ENCODE data around the gene DPP3. TPM values are rescaled to one million over a fixed set of nuclear protein-coding genes. Genes with fewer than 3 reads are reported as not detected.
A peak's percentile ranks its signal among the peaks of the same experiment; 100 is the strongest.

The DPP3 gene
- total and polyA plus RNA-seq, 7 experiments from 2014 or later, result 15.8 to 75.7 (median 19.4) TPM

GRCh38 chr11:66466225-66467033 is 13.8 kb upstream of the DPP3 start, which contains the start of gene PELI3:
PELI3 (plus strand) TSS chr11:66466905; CDS start chr11:66468129, 1,224 bp downstream.
- CTCF ChIA-PET, result interaction anchor here (0.6 to 1.3 kb wide), 4 partner anchors 13 to 155 kb away, joined by 3 to 6 read pairs (median 4); partner anchors contain the start of genes DPP3 and MRPL11

GRCh38 chr11:66467034-66467659 is 13.1 kb upstream of the DPP3 start:
- POLR2A ChIA-PET, result interaction anchor here (0.7 to 4.0 kb wide), 9 partner anchors 12 to 210 kb away, joined by 3 to 42 read pairs (median 4); partner anchors contain the start of genes ACTN3, DPP3, MRPL11 and RBM14
- Histone ChIP-seq H3K4me3 (ENCODE audit: low read length) (peak overlapping the region; percentile 78), H3K36me3 (ENCODE audit: control insufficient read depth in 2 of 3, insufficient read depth in 3 of 3, low read length in 3 of 3) (peaks cover 0 to 2% (median 0%) of the 10 kb centered on the region in 3 experiments), H3K27me3 (ENCODE audit: control insufficient read depth in 2 of 2, insufficient read depth in 2 of 2, low read length in 2 of 2) (no peaks in the 10 kb centered on the region), H3K9me3 (ENCODE audit: control insufficient read depth in 2 of 3, low read length in 3 of 3) (no peaks in the 10 kb centered on the region), H3K27ac (ENCODE audit: low read depth, low read length) (peak overlapping the region; percentile 87), H3K4me1 (ENCODE audit: control insufficient read depth in 2 of 2, insufficient read depth in 2 of 2, low read length in 2 of 2) (peaks cover 8 to 10% of the 10 kb centered on the region in 2 donors)
- ATAC-seq (peak; percentile 53), DNase-seq (no peak)
- intact Hi-C loops (cut with micrococcal nuclease), result loop anchor here (2.0 to 5.0 kb wide), 4 partner anchors 75 to 1340 kb away; partner anchors contain the start of genes PC (in 1 of the 2) and RCE1 (in 1 of the 2)
- CTCF ChIA-PET, result interaction anchor here (0.6 to 1.4 kb wide), 5 partner anchors 13 to 156 kb away, joined by 3 to 6 read pairs (median 3); partner anchors contain the start of genes DPP3 and MRPL11
- Mint-ChIP-seq H3K4me3 (peak overlapping the region; percentile 84 to 96 (median 89)), H3K9me3 (peaks cover 0 to 7% (median 0%) of the 10 kb centered on the region in 11 donors), H3K27ac (peak overlapping the region in 8 of 9 donors; percentile 69 to 95 (median 84)), H3K36me3 (peaks cover 0 to 11% (median 0%) of the 10 kb centered on the region in 5 donors), H3K27me3 (no peaks in the 10 kb centered on the region), H3K4me1 (peaks cover 0 to 39% (median 23%) of the 10 kb centered on the region in 7 donors)

More at GRCh38 chr11:66466225-66467033, 13.8 kb upstream of the DPP3 start, which contains the start of gene PELI3:
- Mint-ChIP-seq H3K9me3 (peaks cover 0 to 7% (median 0%) of the 10 kb centered on the region in 11 donors), H3K4me1 (peaks cover 4 to 39% (median 24%) of the 10 kb centered on the region in 7 donors), H3K27me3 (no peaks in the 10 kb centered on the region), H3K36me3 (peaks cover 0 to 14% (median 0%) of the 10 kb centered on the region in 5 donors), H3K27ac (peak within 1 kb of the TSS; percentile 87 to 97 (median 93)), H3K4me3 (peak within 1 kb of the TSS; percentile 89 to 96 (median 90))
- no peaks in the 10 kb centered on the region for H3K36me3 ChIP-seq (ENCODE audit: control insufficient read depth in 2 of 3, insufficient read depth in 3 of 3, low read length in 3 of 3)
- H3K4me3 ChIP-seq (ENCODE audit: low read length), result peak within 1 kb of the TSS; percentile 78
- POLR2A ChIA-PET, result interaction anchor here (0.7 to 4.0 kb wide), 8 partner anchors 13 to 211 kb away, joined by 3 to 42 read pairs (median 4); partner anchors contain the start of genes ACTN3, DPP3, MRPL11 and RBM14
- H3K4me1 ChIP-seq (ENCODE audit: control insufficient read depth in 2 of 2, insufficient read depth in 2 of 2, low read length in 2 of 2), result peaks cover 8 to 10% of the 10 kb centered on the region in 2 donors
- H3K27me3 ChIP-seq (ENCODE audit: control insufficient read depth in 2 of 2, insufficient read depth in 2 of 2, low read length in 2 of 2), result no peaks in the 10 kb centered on the region
- DNase-seq, result peak; percentile 86 to 95 (median 92)
- no peaks in the 10 kb centered on the region for H3K9me3 ChIP-seq (ENCODE audit: control insufficient read depth in 2 of 3, low read length in 3 of 3)
- ATAC-seq, result peak; percentile 97
- intact Hi-C loops (cut with micrococcal nuclease), result loop anchor here (1.0 to 5.0 kb wide), 15 partner anchors 14 to 1341 kb away; partner anchors contain the start of genes DPP3 (in 2 of the 2), ACTN3 (in 1 of the 2), NPAS4 (in 1 of the 2) and PC (in 1 of the 2)
- H3K27ac ChIP-seq (ENCODE audit: low read depth, low read length), result peak within 1 kb of the TSS; percentile 87

GRCh38 chr11:66467756-66468155 is 12.5 kb upstream of the DPP3 start:
- ChIA-PET CTCF (interaction anchor here (1.2 to 1.4 kb wide), 2 partner anchors 12 to 18 kb away, joined by 3 to 6 read pairs; partner anchors contain the start of gene DPP3), POLR2A (interaction anchor here (1.4 to 4.0 kb wide), 2 partner anchors 12 to 170 kb away, joined by 4 to 42 read pairs; partner anchors contain the start of genes DPP3 and RBM4)
- peaks cover 8 to 10% of the 10 kb centered on the region in 2 donors for H3K4me1 ChIP-seq (ENCODE audit: control insufficient read depth in 2 of 2, insufficient read depth in 2 of 2, low read length in 2 of 2)
- peaks cover 0 to 35% (median 23%) of the 10 kb centered on the region in 7 donors for H3K4me1 Mint-ChIP-seq
- H3K4me3 Mint-ChIP-seq, result peak overlapping the region; percentile 84 to 96 (median 89)
- peak overlapping the region; percentile 87 for H3K27ac ChIP-seq (ENCODE audit: low read depth, low read length)
- H3K36me3 Mint-ChIP-seq, result peaks cover 0 to 8% (median 0%) of the 10 kb centered on the region in 5 donors
- intact Hi-C loops (cut with micrococcal nuclease), result loop anchor here (2.0 to 5.0 kb wide), 4 partner anchors 75 to 1340 kb away; partner anchors contain the start of genes PC (in 1 of the 2) and RCE1 (in 1 of the 2)
- H3K27me3 Mint-ChIP-seq, result no peaks in the 10 kb centered on the region
- peaks cover 0 to 6% (median 0%) of the 10 kb centered on the region in 11 donors for H3K9me3 Mint-ChIP-seq
- H3K27me3 ChIP-seq (ENCODE audit: control insufficient read depth in 2 of 2, insufficient read depth in 2 of 2, low read length in 2 of 2), result no peaks in the 10 kb centered on the region
- peaks cover 0 to 6% (median 0%) of the 10 kb centered on the region in 3 experiments for H3K36me3 ChIP-seq (ENCODE audit: control insufficient read depth in 2 of 3, insufficient read depth in 3 of 3, low read length in 3 of 3)
- peak overlapping the region; percentile 78 for H3K4me3 ChIP-seq (ENCODE audit: low read length)
- ATAC-seq (no peak), DNase-seq (peak in 2 of 9 donors; percentile 13 to 19)
- no peaks in the 10 kb centered on the region for H3K9me3 ChIP-seq (ENCODE audit: control insufficient read depth in 2 of 3, low read length in 3 of 3)
- H3K27ac Mint-ChIP-seq, result peak overlapping the region in 7 of 9 donors; percentile 69 to 88 (median 85)

GRCh38 chr11:66468691-66469090 is 11.5 kb upstream of the DPP3 start:
- intact Hi-C loops (cut with micrococcal nuclease), result loop anchor here (5.0 kb wide), 3 partner anchors 74 to 1339 kb away; partner anchors contain the start of gene PC (in 1 of the 2)
- peak overlapping the region; percentile 20 to 94 (median 88) for H3K4me3 Mint-ChIP-seq
- peaks cover 0 to 8% (median 0%) of the 10 kb centered on the region in 5 donors for H3K36me3 Mint-ChIP-seq
- no peaks in the 10 kb centered on the region for H3K9me3 Mint-ChIP-seq
- Histone ChIP-seq H3K36me3 (ENCODE audit: control insufficient read depth in 2 of 3, insufficient read depth in 3 of 3, low read length in 3 of 3) (peaks cover 0 to 15% (median 0%) of the 10 kb centered on the region in 3 experiments), H3K4me1 (ENCODE audit: control insufficient read depth in 2 of 2, insufficient read depth in 2 of 2, low read length in 2 of 2) (peaks cover 8 to 10% of the 10 kb centered on the region in 2 donors), H3K27me3 (ENCODE audit: control insufficient read depth in 2 of 2, insufficient read depth in 2 of 2, low read length in 2 of 2) (no peaks in the 10 kb centered on the region), H3K27ac (ENCODE audit: low read depth, low read length) (no peak overlapping the region), H3K9me3 (ENCODE audit: control insufficient read depth in 2 of 3, low read length in 3 of 3) (no peaks in the 10 kb centered on the region), H3K4me3 (ENCODE audit: low read length) (no peak overlapping the region)
- ATAC-seq (no peak), DNase-seq (no peak)
- peaks cover 0 to 29% (median 23%) of the 10 kb centered on the region in 7 donors for H3K4me1 Mint-ChIP-seq
- H3K27me3 Mint-ChIP-seq, result no peaks in the 10 kb centered on the region
- ChIA-PET CTCF (interaction anchor here (0.7 to 1.0 kb wide), 3 partner anchors 9 to 207 kb away, joined by 3 to 5 read pairs (median 3); no protein-coding TSS in a partner anchor), POLR2A (interaction anchor here (0.8 to 4.0 kb wide), 4 partner anchors 11 to 170 kb away, joined by 3 to 42 read pairs (median 4); partner anchors contain the start of genes DPP3, MRPL11, RBM14 and RBM4)
- peak overlapping the region in 4 of 9 donors; percentile 12 to 88 (median 58) for H3K27ac Mint-ChIP-seq

- H3K27ac ChIP-seq (ENCODE audit: low read depth, low read length), result no peak overlapping the region
- ATAC-seq, result no peak
- ChIA-PET POLR2A (interaction anchor here (0.5 to 4.0 kb wide), 5 partner anchors 10 to 768 kb away, joined by 3 to 42 read pairs (median 4); partner anchors contain the start of genes DPP3, MRPL11 and RBM14), CTCF (interaction anchor here (0.5 to 1.0 kb wide), 4 partner anchors 9 to 333 kb away, joined by 3 to 5 read pairs (median 3); no protein-coding TSS in a partner anchor)
- peak overlapping the region in 1 of 10 donors; percentile 21 for H3K4me3 Mint-ChIP-seq
- H3K4me3 ChIP-seq (ENCODE audit: low read length), result no peak overlapping the region
- peaks cover 0 to 29% (median 23%) of the 10 kb centered on the region in 7 donors for H3K4me1 Mint-ChIP-seq
- peaks cover 0 to 18% (median 0%) of the 10 kb centered on the region in 3 experiments for H3K36me3 ChIP-seq (ENCODE audit: control insufficient read depth in 2 of 3, insufficient read depth in 3 of 3, low read length in 3 of 3)
- no peaks in the 10 kb centered on the region for H3K27me3 Mint-ChIP-seq
- H3K9me3 ChIP-seq (ENCODE audit: control insufficient read depth in 2 of 3, low read length in 3 of 3), result no peaks in the 10 kb centered on the region
- no peak for DNase-seq
- intact Hi-C loops (cut with micrococcal nuclease), result loop anchor here (5.0 kb wide), 3 partner anchors 73 to 1338 kb away; partner anchors contain the start of gene PC (in 1 of the 2)
- peaks cover 8 to 10% of the 10 kb centered on the region in 2 donors for H3K4me1 ChIP-seq (ENCODE audit: control insufficient read depth in 2 of 2, insufficient read depth in 2 of 2, low read length in 2 of 2)
- H3K27me3 ChIP-seq (ENCODE audit: control insufficient read depth in 2 of 2, insufficient read depth in 2 of 2, low read length in 2 of 2), result no peaks in the 10 kb centered on the region
- H3K36me3 Mint-ChIP-seq, result peaks cover 0 to 8% (median 0%) of the 10 kb centered on the region in 5 donors
- H3K27ac Mint-ChIP-seq, result no peak overlapping the region
- no peaks in the 10 kb centered on the region for H3K9me3 Mint-ChIP-seq
Observed at GRCh38 chr11:66469441-66469840, 10.8 kb upstream of the DPP3 start.
